DOHH2 (cell line): ENCODE data around the gene SLC1A4.
"Not testable (repeated sequence)": the region's sequence is repeated elsewhere in the genome, so short reads cannot be mapped to it uniquely, and the experiment has no call there.

Experiments used
- H3F3A ChIP-seq: fragments of 200-600 bp; sonication (generic), shearing (Covaris generic); 2 replicates; pipeline ENCODE4 v1.6.0; 2016; ENCODE audit warnings: antibody characterized with exemption, mild to moderate bottlenecking; ENCODE audit not compliant: control insufficient read depth, insufficient read depth
- H3K27ac ChIP-seq: fragments of 200-600 bp; sonication (generic); 2 replicates; pipeline ENCODE4 v1.5.1; 2014; ENCODE audit warnings: low read depth, mild to moderate bottlenecking, low read length, moderate library complexity
- H3K27me3 ChIP-seq: fragments of 200-600 bp; sonication (generic); 2 replicates; pipeline ENCODE4 v1.6.1; 2014; ENCODE audit warnings: mild to moderate bottlenecking, low read length, mixed read lengths; ENCODE audit not compliant: control insufficient read depth
- H3K36me3 ChIP-seq: fragments of 200-600 bp; sonication (generic); 2 replicates; pipeline ENCODE4 v1.6.1; 2014; ENCODE audit warnings: mild to moderate bottlenecking, low read length, moderate library complexity, mixed read lengths; ENCODE audit not compliant: control insufficient read depth
- H3K4me1 ChIP-seq: fragments of 200-600 bp; sonication (generic); 2 replicates; pipeline ENCODE4 v1.6.1; 2014; ENCODE audit warnings: mild to moderate bottlenecking, low read length, mixed read lengths; ENCODE audit not compliant: control insufficient read depth
- H3K4me2 ChIP-seq: fragments of 200-600 bp; sonication (generic); 2 replicates; pipeline ENCODE4 v1.6.0; 2014; ENCODE audit warnings: mild to moderate bottlenecking, low read length, moderate library complexity
- H3K4me3 ChIP-seq: fragments of 200-600 bp; sonication (generic); 2 replicates; pipeline ENCODE4 v1.5.1; 2014; ENCODE audit warnings: mild to moderate bottlenecking, low read length, mixed read lengths
- H3K79me2 ChIP-seq: fragments of 200-600 bp; sonication (generic); 2 replicates; pipeline ENCODE4 v1.6.1; 2014; ENCODE audit warnings: mild to moderate bottlenecking, low read length, mixed read lengths; ENCODE audit not compliant: control insufficient read depth
- H3K9me2 ChIP-seq: fragments of 200-600 bp; sonication (generic); replicated peaks from 2 replicates; pipeline ENCODE4 v1.6.1; 2014; ENCODE audit warnings: mild to moderate bottlenecking, low read length, mixed read lengths; ENCODE audit not compliant: control insufficient read depth
- H3K9me3 ChIP-seq: fragments of 200-600 bp; sonication (generic); 2 replicates; pipeline ENCODE4 v1.6.1; 2014; ENCODE audit warnings: antibody characterized with exemption, low read length, mixed read lengths; ENCODE audit not compliant: control insufficient read depth, insufficient read depth
- H4K20me1 ChIP-seq: fragments of 200-600 bp; sonication (generic); 2 replicates; pipeline ENCODE4 v1.6.0; 2014; ENCODE audit warnings: low read depth, mild to moderate bottlenecking, antibody characterized with exemption, low read length, moderate library complexity; ENCODE audit not compliant: control insufficient read depth, insufficient read depth
- EZH2phosphoT487 ChIP-seq: fragments of 200-600 bp; sonication (generic); IDR thresholded peaks from 2 replicates; pipeline ENCODE4 v1.6.1; 2017; ENCODE audit warnings: borderline replicate concordance, mild to moderate bottlenecking, antibody characterized with exemption, low read length, moderate library complexity, mixed read lengths
- TF ChIP-seq, protein P1 (sequence below): fragments of 200-600 bp; sonication (generic); IDR thresholded peaks from one replicate; pipeline ENCODE4 v1.5.1; 2014; ENCODE audit warnings: antibody characterized with exemption, mild to moderate bottlenecking, low read depth, low read length; ENCODE audit not compliant: poor library complexity, severe bottlenecking

The SLC1A4 gene

DNA sequence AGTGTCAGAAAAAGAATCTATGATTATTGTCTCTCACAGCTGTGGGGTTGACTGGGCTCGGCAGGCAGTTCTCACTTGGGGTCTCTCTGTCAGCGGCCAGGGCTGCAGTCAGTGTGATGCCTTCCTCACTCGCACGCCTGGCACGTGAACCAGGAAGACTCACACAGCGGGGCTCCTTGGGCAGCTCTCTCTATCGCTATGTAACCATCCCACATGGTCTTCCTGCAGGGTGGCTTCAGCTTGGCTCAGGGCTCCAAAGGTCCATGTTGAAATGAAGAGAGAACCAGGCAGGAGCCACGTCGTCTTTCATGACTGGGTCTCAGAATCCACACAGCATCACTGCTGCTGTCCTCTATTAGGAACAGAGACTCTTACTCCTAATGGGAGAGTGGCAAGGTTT, 30.6 kb upstream of the SLC1A4 start:
- Histone ChIP-seq H3K4me3 (no peak overlapping the region), H3K79me2 (no peaks in the 10 kb centered on the region), H3K4me1 (no peaks in the 10 kb centered on the region), H3K36me3 (no peaks in the 10 kb centered on the region), H4K20me1 (no peaks in the 10 kb centered on the region), H3K4me2 (no peak overlapping the region), H3K9me3 (peaks cover 4% of the 10 kb centered on the region; the same call in 1 of the 2 replicates), H3K27me3 (no peaks in the 10 kb centered on the region), H3K27ac (no peak overlapping the region), H3F3A (no peaks in the 10 kb centered on the region), H3K9me2 (no peaks in the 10 kb centered on the region)
- TF ChIP-seq, protein P1, sequence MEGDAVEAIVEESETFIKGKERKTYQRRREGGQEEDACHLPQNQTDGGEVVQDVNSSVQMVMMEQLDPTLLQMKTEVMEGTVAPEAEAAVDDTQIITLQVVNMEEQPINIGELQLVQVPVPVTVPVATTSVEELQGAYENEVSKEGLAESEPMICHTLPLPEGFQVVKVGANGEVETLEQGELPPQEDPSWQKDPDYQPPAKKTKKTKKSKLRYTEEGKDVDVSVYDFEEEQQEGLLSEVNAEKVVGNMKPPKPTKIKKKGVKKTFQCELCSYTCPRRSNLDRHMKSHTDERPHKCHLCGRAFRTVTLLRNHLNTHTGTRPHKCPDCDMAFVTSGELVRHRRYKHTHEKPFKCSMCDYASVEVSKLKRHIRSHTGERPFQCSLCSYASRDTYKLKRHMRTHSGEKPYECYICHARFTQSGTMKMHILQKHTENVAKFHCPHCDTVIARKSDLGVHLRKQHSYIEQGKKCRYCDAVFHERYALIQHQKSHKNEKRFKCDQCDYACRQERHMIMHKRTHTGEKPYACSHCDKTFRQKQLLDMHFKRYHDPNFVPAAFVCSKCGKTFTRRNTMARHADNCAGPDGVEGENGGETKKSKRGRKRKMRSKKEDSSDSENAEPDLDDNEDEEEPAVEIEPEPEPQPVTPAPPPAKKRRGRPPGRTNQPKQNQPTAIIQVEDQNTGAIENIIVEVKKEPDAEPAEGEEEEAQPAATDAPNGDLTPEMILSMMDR, result no peak
- no peak for TF ChIP-seq EZH2phosphoT487

DNA sequence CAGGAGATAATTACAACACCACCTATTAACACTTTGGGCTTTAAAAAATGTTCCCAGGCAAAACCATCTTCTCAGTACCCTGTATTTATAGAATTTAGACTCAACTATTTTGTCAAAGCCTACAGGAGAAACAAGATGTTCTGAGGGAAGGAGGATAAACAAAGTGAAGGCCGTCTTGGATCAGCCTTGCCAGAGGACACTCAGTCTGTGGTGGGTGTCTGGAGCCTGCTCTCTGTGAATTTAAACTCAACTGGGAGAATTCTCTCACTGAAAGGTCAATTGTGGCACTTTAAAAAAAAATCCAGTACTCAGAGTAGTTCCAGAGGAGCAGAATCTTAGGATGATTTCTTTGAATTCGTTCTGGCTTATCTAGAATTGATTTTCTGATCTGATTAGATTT, 28.4 kb upstream of the SLC1A4 start:
- TF ChIP-seq, protein P1, result no peak
- TF ChIP-seq EZH2phosphoT487, result no peak
- Histone ChIP-seq H3K9me3 (no peaks in the 10 kb centered on the region), H3K79me2 (no peaks in the 10 kb centered on the region), H3K4me3 (no peak overlapping the region), H3K9me2 (no peaks in the 10 kb centered on the region), H3K27ac (no peak overlapping the region), H3K36me3 (no peaks in the 10 kb centered on the region), H3K4me2 (no peak overlapping the region), H4K20me1 (no peaks in the 10 kb centered on the region), H3K27me3 (no peaks in the 10 kb centered on the region), H3F3A (no peaks in the 10 kb centered on the region), H3K4me1 (peaks cover 10% of the 10 kb centered on the region)

DNA sequence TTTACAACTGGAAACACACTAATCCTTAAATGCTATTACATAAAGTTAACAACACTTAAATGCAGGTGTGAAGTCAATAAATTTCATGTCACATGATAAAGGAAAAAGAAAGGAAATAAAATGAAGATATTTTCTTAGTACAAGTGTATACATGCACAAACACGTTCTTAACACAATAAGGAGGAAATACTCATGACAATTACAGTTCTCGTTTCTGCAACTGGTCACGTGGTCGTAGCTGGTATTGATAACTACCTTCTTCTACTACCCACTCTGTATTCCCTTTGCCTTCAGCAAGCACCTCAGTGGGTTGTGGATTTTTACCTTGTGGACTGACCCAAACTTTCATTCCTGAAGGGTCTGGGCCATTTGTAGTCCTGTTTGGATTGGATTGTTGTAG, 26.1 kb upstream of the SLC1A4 start:
- H3K79me2 ChIP-seq, H3K4me2 ChIP-seq, H3K4me3 ChIP-seq: not testable (repeated sequence)

DNA sequence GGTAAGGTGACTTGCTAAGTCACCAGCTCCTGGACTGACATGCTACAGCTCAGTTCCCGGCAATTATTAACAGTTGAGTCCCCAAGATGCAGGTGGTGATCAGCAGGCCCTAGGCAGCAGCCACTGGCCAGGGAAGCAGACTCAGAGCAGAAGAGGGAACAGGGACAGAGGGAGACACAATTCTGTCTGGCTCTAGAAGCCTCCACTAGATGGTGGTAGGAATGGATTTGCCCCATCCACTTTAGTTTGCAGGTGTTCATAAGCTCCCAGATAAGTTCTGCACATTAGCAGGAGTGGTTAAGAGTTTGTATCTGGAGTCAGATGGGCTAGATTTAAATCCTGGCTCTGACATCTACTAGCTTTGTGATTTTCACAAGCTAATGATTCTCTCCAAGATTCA, 25.5 kb upstream of the SLC1A4 start:
- Histone ChIP-seq H3K4me3 (no peak overlapping the region), H4K20me1 (no peaks in the 10 kb centered on the region), H3K79me2 (no peaks in the 10 kb centered on the region), H3F3A (no peaks in the 10 kb centered on the region), H3K27ac (no peak overlapping the region), H3K4me1 (peaks cover 10% of the 10 kb centered on the region), H3K9me2 (no peaks in the 10 kb centered on the region), H3K36me3 (no peaks in the 10 kb centered on the region), H3K9me3 (no peaks in the 10 kb centered on the region), H3K4me2 (no peak overlapping the region), H3K27me3 (no peaks in the 10 kb centered on the region)
- TF ChIP-seq EZH2phosphoT487, result no peak
- TF ChIP-seq, protein P1, result no peak

More for the DNA sequence above, 26.1 kb upstream of the SLC1A4 start:
- not testable (repeated sequence) for H3F3A ChIP-seq, H3K27me3 ChIP-seq, H3K36me3 ChIP-seq, H3K9me3 ChIP-seq, H3K9me2 ChIP-seq, H3K4me1 ChIP-seq, H3K27ac ChIP-seq, H4K20me1 ChIP-seq
